ENCODE measurements around the gene RTN4.

GRCh38 chr2:54924121-54924520 is 126.1 kb downstream of the RTN4 start:
- TF ChIP-seq POLR2AphosphoS5 (IDR thresholded peaks at IDR 0.05; ENCODE audit: low read depth, low read length) (no peak), POLR2A (IDR thresholded peaks at IDR 0.05; ENCODE audit: low read depth, low read length) (no peak), PAX5 (IDR thresholded peaks at IDR 0.05; ENCODE audit: insufficient read depth, low read length, severe bottlenecking) (no peak), TAF1 (IDR thresholded peaks at IDR 0.05; ENCODE audit: low read depth, low read length) (no peak)

Data from GM12891 (cell line).